ENCODE measurements around the gene PRSS12. TPM values are rescaled to one million over a fixed set of nuclear protein-coding genes. Genes with fewer than 3 reads are reported as not detected.

PRSS12 gene
- polyA plus RNA-seq, 3 donors: not detected

DNA sequence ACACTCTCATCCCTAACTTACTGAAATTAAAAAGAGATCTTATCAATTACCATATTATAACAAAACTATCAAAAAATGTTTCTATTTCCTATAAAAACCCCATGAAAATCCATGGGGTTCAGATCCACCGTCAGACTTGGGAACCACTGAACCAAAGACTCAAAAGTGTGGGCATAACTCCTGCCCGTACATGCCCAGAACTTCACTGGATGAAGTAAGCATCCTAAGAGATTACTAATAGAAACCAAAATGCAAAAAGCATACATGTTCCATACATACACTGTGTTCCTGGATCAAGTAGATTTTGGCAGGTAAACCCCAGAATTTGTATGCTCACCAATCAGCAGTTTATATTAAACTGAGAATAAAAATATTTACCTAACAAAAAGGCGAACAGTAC is 66.1 kb downstream of the PRSS12 start:
- 91% methylated on average over 1 of the region's 3 CpGs for WGBS (ENCODE audit: insufficient coverage)
- Mint-ChIP-seq H3K27ac (no peak overlapping the region), H3K4me1 (peaks cover 19% of the 10 kb centered on the region), H3K4me3 (no peak overlapping the region), H3K9me3 (peaks cover 0 to 2% (median 0%) of the 10 kb centered on the region in 7 donors), H3K36me3 (peaks cover 3 to 4% of the 10 kb centered on the region in 2 donors), H3K27me3 (ENCODE audit: low read depth in 3 of 3) (peaks cover 0 to 1% (median 0%) of the 10 kb centered on the region in 3 donors)
- peaks cover 0 to 3% of the 10 kb centered on the region in 2 donors for H3K36me3 ChIP-seq (replicated peaks in 1 of 2; ENCODE audit: control insufficient read depth in 1 of 2, insufficient read depth in 2 of 2, low read length in 2 of 2)
- no peaks in the 10 kb centered on the region for H3K79me2 ChIP-seq (ENCODE audit: insufficient read depth, low read length)
- no peak overlapping the region for H3K9ac ChIP-seq (ENCODE audit: insufficient read depth, low read length, poor library complexity, severe bottlenecking)
- TF ChIP-seq, protein P1, sequence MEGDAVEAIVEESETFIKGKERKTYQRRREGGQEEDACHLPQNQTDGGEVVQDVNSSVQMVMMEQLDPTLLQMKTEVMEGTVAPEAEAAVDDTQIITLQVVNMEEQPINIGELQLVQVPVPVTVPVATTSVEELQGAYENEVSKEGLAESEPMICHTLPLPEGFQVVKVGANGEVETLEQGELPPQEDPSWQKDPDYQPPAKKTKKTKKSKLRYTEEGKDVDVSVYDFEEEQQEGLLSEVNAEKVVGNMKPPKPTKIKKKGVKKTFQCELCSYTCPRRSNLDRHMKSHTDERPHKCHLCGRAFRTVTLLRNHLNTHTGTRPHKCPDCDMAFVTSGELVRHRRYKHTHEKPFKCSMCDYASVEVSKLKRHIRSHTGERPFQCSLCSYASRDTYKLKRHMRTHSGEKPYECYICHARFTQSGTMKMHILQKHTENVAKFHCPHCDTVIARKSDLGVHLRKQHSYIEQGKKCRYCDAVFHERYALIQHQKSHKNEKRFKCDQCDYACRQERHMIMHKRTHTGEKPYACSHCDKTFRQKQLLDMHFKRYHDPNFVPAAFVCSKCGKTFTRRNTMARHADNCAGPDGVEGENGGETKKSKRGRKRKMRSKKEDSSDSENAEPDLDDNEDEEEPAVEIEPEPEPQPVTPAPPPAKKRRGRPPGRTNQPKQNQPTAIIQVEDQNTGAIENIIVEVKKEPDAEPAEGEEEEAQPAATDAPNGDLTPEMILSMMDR (IDR thresholded peaks at IDR 0.05): no peak
- H3K27ac ChIP-seq (ENCODE audit: low read depth in 1 of 2, low read length in 2 of 2): no peak overlapping the region
- no peaks in the 10 kb centered on the region for H3K27me3 ChIP-seq (ENCODE audit: control insufficient read depth in 2 of 2, insufficient read depth in 2 of 2, low read length in 2 of 2)
- H4K20me1 ChIP-seq (ENCODE audit: insufficient read depth, low read length): no peaks in the 10 kb centered on the region
- intact Hi-C loops (cut with micrococcal nuclease): no loop called here
- no peaks in the 10 kb centered on the region for H3K9me3 ChIP-seq (replicated peaks in 1 of 2; ENCODE audit: control insufficient read depth in 1 of 2, insufficient read depth in 1 of 2, low read length in 2 of 2)
- no peak overlapping the region for H3K4me3 ChIP-seq (replicated peaks in 1 of 3; ENCODE audit: low read depth in 2 of 3, low read length in 3 of 3)
- no peak overlapping the region for H3K4me2 ChIP-seq (replicated peaks; ENCODE audit: extremely low read depth, low read length, poor library complexity, severe bottlenecking)
- no peak for DNase-seq
- H3K4me1 ChIP-seq (ENCODE audit: control insufficient read depth in 1 of 2, insufficient read depth in 2 of 2, low read length in 2 of 2): peaks cover 7 to 8% of the 10 kb centered on the region in 2 donors
- no peak overlapping the region for H2AFZ ChIP-seq (ENCODE audit: insufficient read depth, low read depth, low read length, poor library complexity, severe bottlenecking)

DNA sequence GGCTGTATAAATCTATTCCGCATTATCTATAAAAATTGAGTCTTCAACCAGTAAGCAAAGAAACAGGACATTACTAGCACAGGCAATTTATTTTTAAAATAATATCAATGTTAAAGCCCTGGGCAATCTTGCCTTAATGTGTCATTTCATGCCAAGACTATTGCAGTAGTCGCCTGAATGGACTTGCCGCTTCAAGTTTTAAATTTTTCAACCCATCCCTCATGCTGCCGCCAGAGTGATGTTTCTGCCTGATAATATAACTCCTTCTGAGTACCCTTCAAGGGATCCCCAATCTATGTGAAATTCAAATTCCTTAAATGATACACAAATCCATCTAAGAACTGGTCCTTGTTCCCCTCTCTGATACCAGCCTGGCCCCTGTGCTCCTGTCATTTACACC is 66.9 kb downstream of the PRSS12 start:
- no peak overlapping the region for H3K27ac Mint-ChIP-seq
- H3K79me2 ChIP-seq (ENCODE audit: insufficient read depth, low read length): no peaks in the 10 kb centered on the region
- TF ChIP-seq, protein P1 (IDR thresholded peaks at IDR 0.05): no peak
- H3K36me3 ChIP-seq (replicated peaks in 1 of 2; ENCODE audit: control insufficient read depth in 1 of 2, insufficient read depth in 2 of 2, low read length in 2 of 2): peaks cover 0 to 3% of the 10 kb centered on the region in 2 donors
- H3K4me2 ChIP-seq (replicated peaks; ENCODE audit: extremely low read depth, low read length, poor library complexity, severe bottlenecking): no peak overlapping the region
- no peak overlapping the region for H3K27ac ChIP-seq (ENCODE audit: low read depth in 1 of 2, low read length in 2 of 2)
- no peak overlapping the region for H2AFZ ChIP-seq (ENCODE audit: insufficient read depth, low read depth, low read length, poor library complexity, severe bottlenecking)
- no peak for DNase-seq
- H3K27me3 ChIP-seq (ENCODE audit: control insufficient read depth in 2 of 2, insufficient read depth in 2 of 2, low read length in 2 of 2): no peaks in the 10 kb centered on the region
- no peaks in the 10 kb centered on the region for H4K20me1 ChIP-seq (ENCODE audit: insufficient read depth, low read length)
- H3K4me1 ChIP-seq (ENCODE audit: control insufficient read depth in 1 of 2, insufficient read depth in 2 of 2, low read length in 2 of 2): peaks cover 7 to 8% of the 10 kb centered on the region in 2 donors
- H3K9me3 ChIP-seq (replicated peaks in 1 of 2; ENCODE audit: control insufficient read depth in 1 of 2, insufficient read depth in 1 of 2, low read length in 2 of 2): no peaks in the 10 kb centered on the region
- peaks cover 22% of the 10 kb centered on the region for H3K4me1 Mint-ChIP-seq
- no peak overlapping the region for H3K4me3 Mint-ChIP-seq
- H3K9ac ChIP-seq (ENCODE audit: insufficient read depth, low read length, poor library complexity, severe bottlenecking): no peak overlapping the region
- H3K36me3 Mint-ChIP-seq: peaks cover 4 to 7% of the 10 kb centered on the region in 2 donors
- H3K4me3 ChIP-seq (replicated peaks in 1 of 3; ENCODE audit: low read depth in 2 of 3, low read length in 3 of 3): no peak overlapping the region
- 100% methylated on average over 2 of the region's 4 CpGs for WGBS (ENCODE audit: insufficient coverage)
- peaks cover 0 to 1% (median 0%) of the 10 kb centered on the region in 3 donors for H3K27me3 Mint-ChIP-seq (ENCODE audit: low read depth in 3 of 3)
- intact Hi-C loops (cut with micrococcal nuclease): no loop called here
- H3K9me3 Mint-ChIP-seq: peaks cover 0 to 2% (median 0%) of the 10 kb centered on the region in 7 donors
